MCF 10A (cell line): Measurements from ENCODE around the gene HADHB. TPM values are rescaled to one million over a fixed set of nuclear protein-coding genes. Genes with fewer than 3 reads are reported as not detected.

Experiments
- BruUV-seq: library from RNA; stranded (reverse); fragments of 400-500 nt; replicated peaks from 2 replicates; lab custom pipeline; 2021; lab: Mats Ljungman, UMichigan
- CTCF ChIA-PET: fragments of 300-600 bp; sonication (Branson Sonifier 250); formaldehyde crosslinking; extraction: SDS; loops from one replicate; lab custom pipeline; 2021; ENCODE audit warnings: antibody characterized with exemption, inconsistent platforms; lab: Yijun Ruan, JAX
- POLR2A ChIA-PET: fragments of 300-600, 350-650 bp; sonication (Branson Sonifier 250); formaldehyde crosslinking; extraction: SDS; loops from one replicate; lab custom pipeline; 2020; ENCODE audit warnings: antibody characterized with exemption, inconsistent platforms; lab: Yijun Ruan, JAX
- DNase-seq: peaks from one replicate; pipeline ENCODE4 v3.0.0-alpha.2; 2018; ENCODE audit not compliant: unreplicated experiment
- H3K27ac Mint-ChIP-seq: one replicate; pipeline ENCODE4 v1.8.0; 2022; ENCODE audit warnings: mild to moderate bottlenecking, low read depth, mixed read lengths; ENCODE audit not compliant: unreplicated experiment
- H3K27me3 Mint-ChIP-seq: one replicate; pipeline ENCODE4 v1.8.0; 2022; ENCODE audit warnings: mixed read lengths; ENCODE audit not compliant: insufficient read depth, unreplicated experiment
- H3K36me3 Mint-ChIP-seq: one replicate; pipeline ENCODE4 v1.8.0; 2022; ENCODE audit warnings: mild to moderate bottlenecking, moderate library complexity, mixed read lengths; ENCODE audit not compliant: insufficient read depth, unreplicated experiment
- H3K4me1 Mint-ChIP-seq: one replicate; pipeline ENCODE4 v1.8.0; 2022; ENCODE audit warnings: mixed read lengths; ENCODE audit not compliant: insufficient read depth, unreplicated experiment
- H3K4me3 Mint-ChIP-seq: one replicate; pipeline ENCODE4 v1.8.0; 2022; ENCODE audit warnings: mild to moderate bottlenecking, moderate library complexity, mixed read lengths; ENCODE audit not compliant: unreplicated experiment
- H3K9me3 Mint-ChIP-seq: one replicate; pipeline ENCODE4 v1.8.0; 2022; ENCODE audit warnings: mixed read lengths; ENCODE audit not compliant: unreplicated experiment
- intact Hi-C: fragments of 100-400 bp; cut with micrococcal nuclease; formaldehyde crosslinking; loops from 2 replicates; pipeline ENCODE4 v1.14.1; 2022
- total RNA-seq: library from RNA; stranded (reverse); gene quantifications from 2 replicates; pipeline ENCODE4 v1.2.3, GENCODE V29; 2022
- TF ChIP-seq, protein P1 (sequence below): fragments of 200-600 bp; IDR thresholded peaks from one replicate; pipeline ENCODE4 v1.8.0; 2022; ENCODE audit warnings: antibody characterized with exemption, mild to moderate bottlenecking; ENCODE audit not compliant: unreplicated experiment

The HADHB gene
- total RNA-seq, 1 experiment from 2014 or later: 143 TPM

DNA sequence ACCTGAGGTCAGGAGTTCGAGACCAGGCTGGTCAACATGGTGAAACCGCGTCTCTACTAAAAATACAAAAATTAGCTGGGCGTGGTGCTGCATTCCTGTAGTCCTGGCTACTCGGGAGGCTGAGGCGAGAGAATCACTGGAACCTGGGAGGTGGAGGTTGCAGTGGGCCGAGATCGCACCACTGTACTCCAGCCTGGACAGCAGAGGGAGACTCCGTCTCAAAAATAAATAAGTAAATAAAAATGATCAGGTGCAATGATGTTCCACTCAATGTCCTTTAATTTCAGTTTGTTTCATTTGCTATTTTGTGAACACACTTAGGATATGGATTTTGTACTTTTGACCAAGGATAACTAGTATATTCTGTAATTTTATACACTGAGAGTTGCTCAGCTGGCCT is 9.7 kb upstream of the HADHB start:
- intact Hi-C loops: loop anchor here (1.0 kb wide), 1 partner anchor 95 kb away; no protein-coding TSS in a partner anchor
- peaks cover 72% of the 10 kb centered on the region for H3K36me3 Mint-ChIP-seq
- CTCF ChIA-PET: interaction anchor here (0.7 to 2.8 kb wide), 9 partner anchors 8 to 654 kb away, joined by 3 to 19 read pairs (median 3); partner anchors contain the start of genes HADHA and HADHB
- H3K4me1 Mint-ChIP-seq: peaks cover 17% of the 10 kb centered on the region
- no peak overlapping the region for H3K27ac Mint-ChIP-seq
- TF ChIP-seq, protein P1, sequence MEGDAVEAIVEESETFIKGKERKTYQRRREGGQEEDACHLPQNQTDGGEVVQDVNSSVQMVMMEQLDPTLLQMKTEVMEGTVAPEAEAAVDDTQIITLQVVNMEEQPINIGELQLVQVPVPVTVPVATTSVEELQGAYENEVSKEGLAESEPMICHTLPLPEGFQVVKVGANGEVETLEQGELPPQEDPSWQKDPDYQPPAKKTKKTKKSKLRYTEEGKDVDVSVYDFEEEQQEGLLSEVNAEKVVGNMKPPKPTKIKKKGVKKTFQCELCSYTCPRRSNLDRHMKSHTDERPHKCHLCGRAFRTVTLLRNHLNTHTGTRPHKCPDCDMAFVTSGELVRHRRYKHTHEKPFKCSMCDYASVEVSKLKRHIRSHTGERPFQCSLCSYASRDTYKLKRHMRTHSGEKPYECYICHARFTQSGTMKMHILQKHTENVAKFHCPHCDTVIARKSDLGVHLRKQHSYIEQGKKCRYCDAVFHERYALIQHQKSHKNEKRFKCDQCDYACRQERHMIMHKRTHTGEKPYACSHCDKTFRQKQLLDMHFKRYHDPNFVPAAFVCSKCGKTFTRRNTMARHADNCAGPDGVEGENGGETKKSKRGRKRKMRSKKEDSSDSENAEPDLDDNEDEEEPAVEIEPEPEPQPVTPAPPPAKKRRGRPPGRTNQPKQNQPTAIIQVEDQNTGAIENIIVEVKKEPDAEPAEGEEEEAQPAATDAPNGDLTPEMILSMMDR: peak; percentile 30
- POLR2A ChIA-PET: interaction anchor here (0.7 to 3.0 kb wide), 6 partner anchors 10 to 111 kb away, joined by 3 to 28 read pairs (median 3); partner anchors contain the start of genes HADHA, HADHB and SELENOI
- H3K4me3 Mint-ChIP-seq: no peak overlapping the region
- peak; percentile 15 for DNase-seq
- no peaks in the 10 kb centered on the region for H3K27me3 Mint-ChIP-seq
- no TSS peak for BruUV-seq
- no peaks in the 10 kb centered on the region for H3K9me3 Mint-ChIP-seq

DNA sequence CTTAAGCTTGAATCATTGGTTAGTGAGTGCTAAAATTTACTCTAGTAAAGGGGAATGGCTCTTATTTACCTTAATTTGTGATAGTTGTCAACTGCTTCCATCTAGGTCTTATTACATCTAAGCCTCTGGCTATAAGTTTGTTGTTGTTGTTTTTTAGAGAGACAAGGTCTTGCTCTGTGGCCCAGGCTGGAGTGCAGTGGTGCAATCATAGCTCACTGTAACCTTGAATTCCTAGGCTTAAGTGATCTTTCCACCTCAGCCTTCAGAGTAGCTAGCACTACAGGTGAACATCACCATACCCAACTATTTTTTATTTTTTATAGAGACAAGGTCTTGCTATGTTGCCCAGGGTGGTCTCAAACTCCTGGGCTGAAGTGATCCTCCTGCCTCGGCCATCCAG is 6.9 kb upstream of the HADHB start:
- POLR2A ChIA-PET: interaction anchor here (0.5 to 13.1 kb wide), 10 partner anchors 10 to 108 kb away, joined by 3 to 272 read pairs (median 4); partner anchors contain the start of genes ADGRF3 and SELENOI
- Mint-ChIP-seq H3K36me3 (peaks cover 65% of the 10 kb centered on the region), H3K4me3 (no peak overlapping the region), H3K4me1 (peaks cover 26% of the 10 kb centered on the region), H3K27me3 (no peaks in the 10 kb centered on the region), H3K9me3 (no peaks in the 10 kb centered on the region), H3K27ac (peak overlapping the region; percentile 19)
- no peak for DNase-seq
- TF ChIP-seq, protein P1: no peak
- CTCF ChIA-PET: interaction anchor here (0.5 to 2.4 kb wide), 7 partner anchors 11 to 507 kb away, joined by 3 to 11 read pairs (median 4); no protein-coding TSS in a partner anchor
- no TSS peak for BruUV-seq
- intact Hi-C loops: no loop called here

DNA sequence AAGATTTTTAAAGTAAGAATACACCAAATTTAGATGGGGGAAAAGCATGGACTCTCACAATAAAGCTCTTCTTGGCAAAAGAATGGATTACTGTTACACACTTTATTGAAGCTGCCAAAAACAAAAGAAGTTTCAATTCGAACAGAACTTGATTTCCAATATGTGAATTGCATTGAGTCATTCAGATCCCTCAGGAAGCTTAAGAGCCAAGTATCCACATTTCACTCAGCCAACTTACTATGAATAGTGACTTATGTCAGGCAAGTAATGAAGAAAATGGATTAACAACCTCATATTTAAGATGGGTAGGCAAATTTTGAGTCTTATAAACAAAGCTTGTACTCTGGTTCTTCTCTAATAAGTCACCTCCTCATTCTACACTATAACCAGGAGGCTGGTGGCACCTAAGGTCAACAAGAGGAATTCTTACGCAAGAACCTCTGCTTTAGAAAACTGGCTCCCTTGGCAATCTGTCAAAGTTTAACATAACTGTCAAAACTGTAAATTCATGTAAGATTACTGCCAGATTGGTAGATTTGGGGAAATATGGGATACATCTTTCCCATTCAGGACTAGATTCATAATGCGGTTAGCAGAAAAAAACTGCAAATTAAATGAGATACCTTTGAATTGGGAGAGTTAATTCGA is 6.3 kb upstream of the HADHB start:
- Mint-ChIP-seq H3K36me3 (peaks cover 60% of the 10 kb centered on the region), H3K9me3 (no peaks in the 10 kb centered on the region), H3K27ac (peak overlapping the region; percentile 19), H3K4me1 (peaks cover 26% of the 10 kb centered on the region), H3K27me3 (no peaks in the 10 kb centered on the region), H3K4me3 (no peak overlapping the region)
- CTCF ChIA-PET: interaction anchor here (0.6 to 2.4 kb wide), 7 partner anchors 51 to 507 kb away, joined by 3 to 11 read pairs (median 4); no protein-coding TSS in a partner anchor
- POLR2A ChIA-PET: interaction anchor here (0.5 to 13.1 kb wide), 12 partner anchors 11 to 360 kb away, joined by 3 to 272 read pairs (median 4); partner anchors contain the start of genes ADGRF3 and SELENOI
- no TSS peak for BruUV-seq
- intact Hi-C loops: no loop called here
- TF ChIP-seq, protein P1: no peak
- DNase-seq: peak; percentile 68

DNA sequence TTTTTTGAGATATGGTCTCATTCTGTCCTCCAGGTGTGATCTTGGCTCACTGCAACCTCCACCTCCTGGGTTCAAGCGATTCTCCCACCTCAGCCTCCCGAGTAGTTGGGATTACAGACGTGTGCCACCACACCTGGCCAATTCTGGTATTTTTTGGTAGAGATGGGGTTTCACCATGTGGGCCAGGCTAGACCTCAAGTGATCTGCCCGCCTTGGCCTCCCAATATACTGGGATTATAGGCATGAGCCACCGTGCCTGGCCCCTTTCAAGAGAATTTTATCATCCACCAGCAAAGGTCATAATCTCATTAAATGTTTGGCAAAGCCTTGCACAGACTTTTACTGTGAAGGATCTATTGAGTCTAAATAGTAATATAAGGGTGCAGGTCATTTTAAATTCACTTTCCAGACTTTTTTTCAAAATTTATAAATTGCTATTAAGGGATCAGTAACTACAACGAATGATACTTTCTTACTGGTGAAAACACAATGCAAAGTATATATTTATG is 2.8 kb upstream of the HADHB start:
- Mint-ChIP-seq H3K9me3 (no peaks in the 10 kb centered on the region), H3K4me3 (no peak overlapping the region), H3K4me1 (peaks cover 34% of the 10 kb centered on the region), H3K27me3 (no peaks in the 10 kb centered on the region), H3K36me3 (peaks cover 37% of the 10 kb centered on the region), H3K27ac (no peak overlapping the region)
- BruUV-seq: no TSS peak
- POLR2A ChIA-PET: interaction anchor here (6.2 to 13.1 kb wide), 4 partner anchors 27 to 104 kb away, joined by 126 to 694 read pairs (median 224); partner anchors contain the start of genes ADGRF3 and SELENOI
- no peak for DNase-seq
- intact Hi-C loops: loop anchor here (5.0 kb wide), 1 partner anchor 225 kb away; no protein-coding TSS in a partner anchor
- TF ChIP-seq, protein P1: no peak
- CTCF ChIA-PET: interaction anchor here (0.6 to 2.5 kb wide), 2 partner anchors 89 to 189 kb away, joined by 4 to 12 read pairs; no protein-coding TSS in a partner anchor
